ENCODE data around the gene EBF4.
A peak's percentile ranks its signal among the peaks of the same experiment; 100 is the strongest.

Gene EBF4

DNA sequence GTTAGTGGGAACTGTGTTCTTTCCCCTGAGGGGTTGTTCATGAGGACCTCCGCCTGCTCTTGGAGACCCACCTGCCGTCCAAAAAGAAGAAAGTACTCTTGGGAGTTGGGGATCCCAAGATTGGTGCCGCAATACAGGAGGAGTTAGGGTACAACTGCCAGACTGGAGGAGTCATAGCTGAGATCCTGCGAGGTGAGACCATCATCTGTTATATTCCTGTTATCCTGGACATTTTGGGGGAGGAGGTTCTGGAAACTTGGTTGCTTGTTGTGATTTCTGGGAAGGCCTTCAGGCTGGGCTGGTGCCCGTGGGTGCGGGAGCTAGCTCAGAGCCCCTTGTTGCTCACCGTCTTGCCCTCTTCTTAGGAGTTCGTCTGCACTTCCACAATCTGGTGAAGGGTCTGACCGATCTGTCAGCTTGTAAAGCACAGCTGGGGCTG lies 38.2 kb upstream of the EBF4 start:
- TF ChIP-seq CTCF (IDR thresholded peaks at IDR 0.05; ENCODE audit: low read length, missing control alignments): no peak
- peak overlapping the region; percentile 97 for H3K4me3 ChIP-seq (replicated peaks; ENCODE audit: low read depth, low read length)

GRCh38 chr20:2654831-2655230 lies 37.7 kb upstream of the EBF4 start:
- TF ChIP-seq CTCF (IDR thresholded peaks at IDR 0.05; ENCODE audit: low read length, missing control alignments): no peak
- no peak for DNase-seq (ENCODE audit: low read depth)
- H3K4me3 ChIP-seq (replicated peaks; ENCODE audit: low read depth, low read length): peak overlapping the region; percentile 97

More for the DNA sequence above, 38.2 kb upstream of the EBF4 start:
- no peak for DNase-seq (ENCODE audit: low read depth)

DNA sequence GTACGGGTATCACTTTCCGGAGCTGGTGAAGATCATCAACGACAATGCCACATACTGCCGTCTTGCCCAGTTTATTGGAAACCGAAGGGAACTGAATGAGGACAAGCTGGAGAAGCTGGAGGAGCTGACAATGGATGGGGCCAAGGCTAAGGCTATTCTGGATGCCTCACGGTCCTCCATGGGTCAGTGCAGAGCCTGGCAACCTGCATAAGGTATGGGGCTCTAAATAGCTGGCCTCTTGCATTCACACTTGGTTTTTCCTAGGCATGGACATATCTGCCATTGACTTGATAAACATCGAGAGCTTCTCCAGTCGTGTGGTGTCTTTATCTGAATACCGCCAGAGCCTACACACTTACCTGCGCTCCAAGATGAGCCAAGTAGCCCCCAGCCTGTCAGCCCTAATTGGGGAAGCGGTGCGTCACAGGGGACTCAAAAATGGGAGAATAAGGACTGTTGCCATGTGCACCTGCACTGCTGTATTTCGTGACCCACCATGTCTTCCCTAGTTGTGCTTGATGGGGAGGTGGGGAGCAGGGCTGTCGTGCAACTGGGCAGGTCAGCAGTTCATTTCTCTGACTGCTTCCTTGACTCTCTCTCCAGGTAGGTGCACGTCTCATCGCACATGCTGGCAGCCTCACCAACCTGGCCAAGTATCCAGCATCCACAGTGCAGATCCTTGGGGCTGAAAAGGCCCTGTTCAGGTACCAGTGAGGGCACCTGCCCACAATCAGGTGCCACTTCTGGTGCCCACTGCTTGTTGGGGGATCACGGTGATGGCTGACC lies 37.1 kb upstream of the EBF4 start:
- DNase-seq (ENCODE audit: low read depth): no peak
- TF ChIP-seq CTCF (IDR thresholded peaks at IDR 0.05; ENCODE audit: low read length, missing control alignments): no peak
- no peak overlapping the region for H3K4me3 ChIP-seq (replicated peaks; ENCODE audit: low read depth, low read length)

- DNase-seq (ENCODE audit: low read depth): no peak
- H3K4me3 ChIP-seq (replicated peaks; ENCODE audit: low read depth, low read length): no peak overlapping the region
- no peak for TF ChIP-seq CTCF (IDR thresholded peaks at IDR 0.05; ENCODE audit: low read length, missing control alignments)
These were observed 36.0 kb upstream of the EBF4 start for GRCh38 chr20:2656471-2657117.

- TF ChIP-seq CTCF (IDR thresholded peaks at IDR 0.05; ENCODE audit: low read length, missing control alignments): no peak
- H3K4me3 ChIP-seq (replicated peaks; ENCODE audit: low read depth, low read length): no peak overlapping the region
- no peak for DNase-seq (ENCODE audit: low read depth)
These were observed 35.3 kb upstream of the EBF4 start for GRCh38 chr20:2657241-2657640.

DNA sequence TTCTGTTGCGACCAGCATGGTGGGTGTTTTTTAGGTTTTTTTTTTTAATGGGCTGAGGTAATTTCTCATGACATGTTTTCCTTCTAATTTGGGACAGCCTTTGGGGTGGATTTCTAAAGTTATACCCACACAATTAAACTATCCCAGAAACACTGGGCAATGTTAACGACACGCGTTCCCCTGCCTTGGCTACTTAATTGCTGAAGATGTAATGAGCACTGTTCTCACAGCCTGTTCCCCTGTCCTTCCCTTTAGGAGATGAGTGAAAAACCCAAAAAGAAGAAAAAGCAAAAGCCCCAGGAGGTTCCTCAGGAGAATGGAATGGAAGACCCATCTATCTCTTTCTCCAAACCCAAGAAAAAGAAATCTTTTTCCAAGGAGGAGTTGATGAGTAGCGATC lies 34.9 kb upstream of the EBF4 start:
- no peak for TF ChIP-seq CTCF (IDR thresholded peaks at IDR 0.05; ENCODE audit: low read length, missing control alignments)
- DNase-seq (ENCODE audit: low read depth): no peak
- H3K4me3 ChIP-seq (replicated peaks; ENCODE audit: low read depth, low read length): no peak overlapping the region

All from fibroblast of pulmonary artery (primary cell).